K562 treated with DMSO at 1 percent for 24 hours (cell line): ENCODE measurements around the gene ACOT2. TPM values are rescaled to one million over a fixed set of nuclear protein-coding genes. Genes with fewer than 3 reads are reported as not detected.

Experiments
- total RNA-seq: library from RNA; unstranded; fragments of 300-600 nt; gene quantifications from 2 replicates; pipeline ENCODE4 v1.2.3, GENCODE V29; 2022; ENCODE audit warnings: low read depth; ENCODE audit not compliant: insufficient read depth

The ACOT2 gene
- total RNA-seq: 0.42 TPM in 1 of 2 replicates, not detected in the other

DNA sequence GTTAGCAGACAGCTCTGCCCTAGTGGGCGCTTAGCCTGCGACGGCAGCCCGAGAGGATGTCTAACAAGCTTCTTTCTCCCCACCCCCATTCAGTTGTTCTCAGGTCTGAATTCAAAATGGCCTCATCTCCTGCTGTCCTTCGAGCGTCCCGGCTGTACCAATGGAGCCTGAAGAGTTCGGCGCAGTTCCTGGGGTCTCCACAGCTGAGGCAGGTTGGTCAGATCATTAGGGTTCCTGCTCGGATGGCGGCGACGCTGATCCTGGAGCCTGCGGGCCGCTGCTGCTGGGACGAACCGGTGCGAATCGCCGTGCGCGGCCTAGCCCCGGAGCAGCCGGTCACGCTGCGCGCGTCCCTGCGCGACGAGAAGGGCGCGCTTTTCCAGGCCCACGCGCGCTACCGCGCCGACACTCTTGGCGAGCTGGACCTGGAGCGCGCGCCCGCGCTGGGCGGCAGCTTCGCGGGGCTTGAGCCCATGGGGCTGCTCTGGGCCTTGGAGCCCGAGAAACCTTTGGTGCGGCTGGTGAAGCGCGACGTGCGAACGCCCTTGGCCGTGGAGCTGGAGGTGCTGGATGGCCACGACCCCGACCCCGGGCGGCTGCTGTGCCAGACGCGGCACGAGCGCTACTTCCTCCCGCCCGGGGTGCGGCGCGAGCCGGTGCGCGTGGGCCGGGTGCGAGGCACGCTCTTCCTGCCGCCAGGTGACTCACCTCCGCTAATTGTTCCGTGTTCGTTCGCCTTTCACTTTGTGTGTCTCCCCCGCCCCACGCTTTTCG is at the start of gene ACOT2:
ACOT2 (plus strand) TSS at position 29 of the 774 bp plus-strand sequence; CDS start at position 57, 28 bp downstream.

DNA sequence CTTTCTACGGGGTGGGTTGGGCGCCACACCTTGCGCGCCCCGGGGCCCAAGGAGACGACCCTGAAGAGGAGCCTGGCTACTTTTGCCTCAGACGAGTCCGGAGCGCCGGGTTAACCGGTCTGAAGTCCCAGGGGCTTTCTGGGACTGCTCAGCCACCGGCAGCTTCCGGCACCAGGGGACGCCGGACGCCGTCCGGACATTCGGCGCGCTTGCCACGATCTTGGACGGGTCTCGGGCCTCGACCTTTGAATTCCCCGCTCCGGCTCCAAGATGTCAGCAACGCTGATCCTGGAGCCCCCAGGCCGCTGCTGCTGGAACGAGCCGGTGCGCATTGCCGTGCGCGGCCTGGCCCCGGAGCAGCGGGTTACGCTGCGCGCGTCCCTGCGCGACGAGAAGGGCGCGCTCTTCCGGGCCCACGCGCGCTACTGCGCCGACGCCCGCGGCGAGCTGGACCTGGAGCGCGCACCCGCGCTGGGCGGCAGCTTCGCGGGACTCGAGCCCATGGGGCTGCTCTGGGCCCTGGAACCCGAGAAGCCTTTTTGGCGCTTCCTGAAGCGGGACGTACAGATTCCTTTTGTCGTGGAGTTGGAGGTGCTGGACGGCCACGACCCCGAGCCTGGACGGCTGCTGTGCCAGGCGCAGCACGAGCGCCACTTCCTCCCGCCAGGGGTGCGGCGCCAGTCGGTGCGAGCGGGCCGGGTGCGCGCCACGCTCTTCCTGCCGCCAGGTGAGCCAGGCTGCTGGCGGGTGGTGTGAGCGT is 22.9 kb downstream of the ACOT2 start, which contains the start of gene ACOT4:
ACOT4 (plus strand) TSS at position 184 of the 760 bp plus-strand sequence; CDS start at position 271, 87 bp downstream.

GRCh38 chr14:73612339-73613045 is 43.5 kb downstream of the ACOT2 start, which contains the start of gene ACOT6:
ACOT6 (plus strand) TSS chr14:73612517; CDS start chr14:73612572, 55 bp downstream.

Other genes starting within 250 kb of the ACOT2 start
- 30.1 and 30.7 TPM in 2 replicates for gene NUMB, start 110.7 kb upstream of the ACOT2 start, total RNA-seq
- gene RIOX1, start 78.3 kb upstream of the ACOT2 start, total RNA-seq: 11.2 and 12.7 TPM in 2 replicates
- not detected in 2 replicates for gene ACOT1, start 32.1 kb upstream of the ACOT2 start, total RNA-seq
- gene HEATR4, start 10.3 kb upstream of the ACOT2 start, total RNA-seq: 0.12 TPM in 1 of 2 replicates, not detected in the other
- gene ACOT4, start 22.7 kb downstream of the ACOT2 start, total RNA-seq: not detected in 2 replicates
- not detected in 2 replicates for gene ACOT6, start 43.3 kb downstream of the ACOT2 start, total RNA-seq
- 2.1 and 2.3 TPM in 2 replicates for gene DNAL1, start 75.8 kb downstream of the ACOT2 start, total RNA-seq
- gene PNMA1, start 145.2 kb downstream of the ACOT2 start, total RNA-seq: 39.3 and 43.6 TPM in 2 replicates